H9 (cell line): ENCODE data around the gene GAK. TPM values are rescaled to one million over a fixed set of nuclear protein-coding genes. Genes with fewer than 3 reads are reported as not detected.

Experiments
- DNase-seq: peaks from one replicate; pipeline ENCODE4 v3.0.0-alpha.2; 2017
- H2AFZ ChIP-seq: one replicate; pipeline ENCODE4 v1.6.1; 2013; ENCODE audit warnings: mild to moderate bottlenecking, low read length, control low read depth, moderate library complexity
- H2AK5ac ChIP-seq: 2 replicates; pipeline ENCODE4 v1.6.1; 2013; ENCODE audit warnings: low read length, control low read depth, mixed read lengths; ENCODE audit not compliant: insufficient read length
- H2BK120ac ChIP-seq: one replicate; pipeline ENCODE4 v1.6.1; 2013; ENCODE audit warnings: low read depth, mild to moderate bottlenecking, low read length, control low read depth, inconsistent platforms; ENCODE audit not compliant: poor library complexity, severe bottlenecking
- H2BK12ac ChIP-seq: 2 replicates; pipeline ENCODE4 v1.6.1; 2013; ENCODE audit warnings: low read length, control low read depth, mixed read lengths, low read depth; ENCODE audit not compliant: insufficient read length
- H2BK15ac ChIP-seq: 2 replicates; pipeline ENCODE4 v1.6.1; 2013; ENCODE audit warnings: low read depth, low read length, control low read depth
- H2BK20ac ChIP-seq: one replicate; pipeline ENCODE4 v1.6.1; 2013; ENCODE audit warnings: low read depth, mild to moderate bottlenecking, low read length, control low read depth, inconsistent platforms; ENCODE audit not compliant: poor library complexity, severe bottlenecking
- H2BK5ac ChIP-seq: 2 replicates; pipeline ENCODE4 v1.6.1; 2013; ENCODE audit warnings: low read length, control low read depth, mixed read lengths; ENCODE audit not compliant: insufficient read length
- H3K14ac ChIP-seq: 2 replicates; pipeline ENCODE4 v1.6.1; 2013; ENCODE audit warnings: low read length, control low read depth; ENCODE audit not compliant: insufficient read depth
- H3K18ac ChIP-seq: 2 replicates; pipeline ENCODE4 v1.6.1; 2013; ENCODE audit warnings: low read depth, mild to moderate bottlenecking, mixed read lengths, low read length, control low read depth; ENCODE audit not compliant: insufficient read length
- H3K23ac ChIP-seq: 2 replicates; pipeline ENCODE4 v1.6.1; 2013; ENCODE audit warnings: low read length, control low read depth, mixed read lengths, low read depth; ENCODE audit not compliant: insufficient read length
- H3K23me2 ChIP-seq: 2 replicates; pipeline ENCODE4 v1.6.1; 2013; ENCODE audit warnings: low read depth, mild to moderate bottlenecking, mixed read lengths, low read length, control low read depth; ENCODE audit not compliant: insufficient read length, poor library complexity, severe bottlenecking
- H3K27ac ChIP-seq: 2 replicates; pipeline ENCODE4 v1.5.1; 2013; ENCODE audit warnings: low read length, control low read depth, mixed read lengths, low read depth; ENCODE audit not compliant: insufficient read length
- H3K27me3 ChIP-seq: 2 replicates; pipeline ENCODE4 v1.6.1; 2013; ENCODE audit warnings: low read length, control low read depth, inconsistent platforms; ENCODE audit not compliant: insufficient read depth
- H3K4ac ChIP-seq: 2 replicates; pipeline ENCODE4 v1.6.1; 2013; ENCODE audit warnings: low read depth, mild to moderate bottlenecking, control low read depth, inconsistent platforms, low read length, moderate library complexity
- H3K4me1 ChIP-seq: 2 replicates; pipeline ENCODE4 v1.6.1; 2013; ENCODE audit warnings: low read length, control low read depth, inconsistent platforms; ENCODE audit not compliant: insufficient read depth
- H3K4me2 ChIP-seq: 2 replicates; pipeline ENCODE4 v1.6.1; 2013; ENCODE audit warnings: low read length, control low read depth, mixed read lengths; ENCODE audit not compliant: insufficient read length, insufficient read depth
- H3K56ac ChIP-seq: 2 replicates; pipeline ENCODE4 v1.6.1; 2013; ENCODE audit warnings: low read depth, mild to moderate bottlenecking, mixed read lengths, low read length, control low read depth; ENCODE audit not compliant: insufficient read length
- H3K79me1 ChIP-seq: 2 replicates; pipeline ENCODE4 v1.6.1; 2013; ENCODE audit warnings: low read depth, mild to moderate bottlenecking, moderate library complexity, low read length, control low read depth, inconsistent platforms; ENCODE audit not compliant: insufficient read depth, poor library complexity, severe bottlenecking
- H3K79me2 ChIP-seq: 2 replicates; pipeline ENCODE4 v1.6.1; 2013; ENCODE audit warnings: low read length, control low read depth, inconsistent platforms; ENCODE audit not compliant: insufficient read depth
- H3K9ac ChIP-seq: 2 replicates; pipeline ENCODE4 v1.6.1; 2013; ENCODE audit warnings: low read length, control low read depth, mixed read lengths; ENCODE audit not compliant: insufficient read length; ENCODE audit errors: extremely low read depth
- H3K9me3 ChIP-seq: one replicate; pipeline ENCODE4 v1.6.1; 2013; ENCODE audit warnings: low read depth, low read length, inconsistent platforms; ENCODE audit not compliant: control insufficient read depth
- H3T11ph ChIP-seq: one replicate; pipeline ENCODE4 v1.6.1; 2013; ENCODE audit warnings: mild to moderate bottlenecking, low read length, control low read depth, inconsistent platforms
- H4K20me1 ChIP-seq: one replicate; pipeline ENCODE4 v1.6.1; 2013; ENCODE audit not compliant: control insufficient read depth, insufficient read length, insufficient read depth
- H4K5ac ChIP-seq: 2 replicates; pipeline ENCODE4 v1.6.1; 2013; ENCODE audit warnings: low read depth, mild to moderate bottlenecking, mixed read lengths, low read length, control low read depth; ENCODE audit not compliant: insufficient read length
- H4K8ac ChIP-seq: replicated peaks from 2 replicates; pipeline ENCODE4 v1.6.1; 2013; ENCODE audit warnings: low read length, control low read depth, mixed read lengths, low read depth; ENCODE audit not compliant: insufficient read length
- H4K91ac ChIP-seq: 2 replicates; pipeline ENCODE4 v1.6.1; 2013; ENCODE audit warnings: low read depth, mild to moderate bottlenecking, moderate library complexity, mixed read lengths, low read length, control low read depth; ENCODE audit not compliant: insufficient read length
- H3K27ac Mint-ChIP-seq, 3 experiments: 2 replicates in 2 of 3; 3 replicates in 1 of 3; pipeline ENCODE4 v1.8.0; 2020 to 2021; ENCODE audit warnings: mixed read lengths in 3 of 3, mild to moderate bottlenecking in 1 of 3, moderate library complexity in 1 of 3
- H3K27me3 Mint-ChIP-seq: 2 replicates; pipeline ENCODE4 v1.8.0; 2021; ENCODE audit warnings: low read depth, mild to moderate bottlenecking, moderate library complexity, mixed read lengths
- H3K36me3 Mint-ChIP-seq, 3 experiments: 2 replicates in 2 of 3; 3 replicates in 1 of 3; pipeline ENCODE4 v1.8.0; 2020 to 2021; ENCODE audit warnings: low read depth in 3 of 3, mixed read lengths in 3 of 3; ENCODE audit not compliant: insufficient read depth in 1 of 3
- H3K4me1 Mint-ChIP-seq, 2 experiments: 2 replicates each; pipeline ENCODE4 v1.8.0; 2020; ENCODE audit warnings: mixed read lengths in 2 of 2
- H3K4me3 Mint-ChIP-seq, 2 experiments: 2 replicates in 1 of 2; 3 replicates in 1 of 2; pipeline ENCODE4 v1.8.0; 2020 to 2021; ENCODE audit warnings: mild to moderate bottlenecking in 2 of 2, mixed read lengths in 2 of 2, moderate library complexity in 1 of 2
- H3K9me3 Mint-ChIP-seq, 2 experiments: 2 replicates in 1 of 2; 3 replicates in 1 of 2; pipeline ENCODE4 v1.8.0; 2020; ENCODE audit warnings: mild to moderate bottlenecking in 2 of 2, mixed read lengths in 2 of 2, moderate library complexity in 1 of 2
- CTCF ChIP-seq: fragments of 200-600 bp; sonication (generic); conservative IDR thresholded peaks from 3 replicates; pipeline ENCODE4 v1.8.0; 2021; ENCODE audit warnings: antibody characterized with exemption, mild to moderate bottlenecking
- WGBS: extraction: QIAGEN DNeasy Blood & Tissue Kit; methylation state at CpG from one replicate; pipeline ENCODE4 v1.1.7; 2013; ENCODE audit warnings: missing lambda C conversion rate, low lambda C conversion rate, mixed read lengths; ENCODE audit not compliant: insufficient read length; ENCODE audit errors: extremely low coverage; 5-methylcytosine and 5-hydroxymethylcytosine counted together
- total RNA-seq: library from RNA; stranded (reverse); gene quantifications from 2 replicates; pipeline ENCODE4 v1.2.1, GENCODE V29; 2021

The GAK gene
- total RNA-seq, 1 experiment from 2014 or later: 80.7 TPM

GRCh38 chr4:964346-965025, 32.4 kb upstream of the GAK start:
- no peak overlapping the region for H2BK20ac ChIP-seq
- H4K91ac ChIP-seq: no peak overlapping the region
- no peaks in the 10 kb centered on the region for H3K23me2 ChIP-seq
- H3K23ac ChIP-seq: no peak overlapping the region
- H3K9me3 Mint-ChIP-seq: no peaks in the 10 kb centered on the region
- no peaks in the 10 kb centered on the region for H4K20me1 ChIP-seq
- H3K4me3 Mint-ChIP-seq: no peak overlapping the region
- no peaks in the 10 kb centered on the region for H3K27me3 Mint-ChIP-seq
- H3K9ac ChIP-seq: no peak overlapping the region
- no peak overlapping the region for H2BK120ac ChIP-seq
- no peaks in the 10 kb centered on the region for H3K4me1 Mint-ChIP-seq
- H3K4me2 ChIP-seq: no peak overlapping the region
- no peak overlapping the region for H2AFZ ChIP-seq
- no peak overlapping the region for H2BK12ac ChIP-seq
- H4K5ac ChIP-seq: no peak overlapping the region
- H3K27ac ChIP-seq: no peak overlapping the region
- no peak overlapping the region for H3K18ac ChIP-seq
- H3T11ph ChIP-seq: no peak overlapping the region
- H2BK5ac ChIP-seq: no peak overlapping the region
- H4K8ac ChIP-seq: no peak overlapping the region
- no peaks in the 10 kb centered on the region for H3K9me3 ChIP-seq
- no peak for TF ChIP-seq CTCF
- no CpG with 5 or more reads among the region's 23 CpGs for WGBS
- no peaks in the 10 kb centered on the region for H3K4me1 ChIP-seq
- H3K27ac Mint-ChIP-seq: no peak overlapping the region
- no peaks in the 10 kb centered on the region; the same call in 1 of the 2 replicates for H3K27me3 ChIP-seq
- no peak overlapping the region for H3K56ac ChIP-seq
- no peaks in the 10 kb centered on the region for H3K36me3 Mint-ChIP-seq
- H2BK15ac ChIP-seq: no peak overlapping the region
- no peak for DNase-seq
- no peaks in the 10 kb centered on the region for H3K79me1 ChIP-seq
- no peaks in the 10 kb centered on the region for H3K79me2 ChIP-seq
- H2AK5ac ChIP-seq: no peak overlapping the region
- H3K4ac ChIP-seq: no peak overlapping the region
- no peak overlapping the region; the same call in 1 of the 2 replicates for H3K14ac ChIP-seq
